A549 treated with dexamethasone at 1 μM for 4 hours (cell line): ENCODE data around the gene BOLA2B. TPM values are rescaled to one million over a fixed set of nuclear protein-coding genes. Genes with fewer than 3 reads are reported as not detected.

ENCODE experiments used
- total RNA-seq: library from RNA; stranded (reverse); fragments of 200-300 nt; extraction: Qiagen RNA extraction; gene quantifications from 5 replicates; pipeline ENCODE4 v1.2.3, GENCODE V29; 2022

Gene BOLA2B
- 145 to 190 TPM (median 152 TPM) in 5 replicates for total RNA-seq

GRCh38 chr16:30193615-30194014 lies at the start of gene BOLA2B, which contains the start of gene SLX1A:
TSS of gene BOLA2B (minus strand) at chr16:30193666. CDS start at chr16:30193595, 71 bp downstream.
TSS of gene SLX1A (plus strand) at chr16:30193875. CDS start at chr16:30194085, 210 bp downstream.

GRCh38 chr16:30199049-30199448 lies 5.6 kb upstream of the BOLA2B start, which contains the start of gene SULT1A3:
TSS of gene SULT1A3 (plus strand) at chr16:30199255. CDS start at chr16:30200729, 1,474 bp downstream.

GRCh38 chr16:30183233-30184095 lies 10.0 kb downstream of the BOLA2B start, which contains the start of gene CORO1A:
TSS of gene CORO1A (plus strand) at chr16:30183602. CDS start at chr16:30185210, 1,608 bp downstream.

Other genes with a start within 250 kb of the BOLA2B start
- gene TMEM219, start 231.6 kb downstream of the BOLA2B start, total RNA-seq: 89.3 to 94.5 TPM (median 91.1 TPM) in 5 replicates
- gene TAOK2, start 219.8 kb downstream of the BOLA2B start, total RNA-seq: 20.5 to 33.5 TPM (median 31.0 TPM) in 5 replicates
- 14.7 to 16.6 TPM (median 15.4 TPM) in 5 replicates for gene HIRIP3, start 198.0 kb downstream of the BOLA2B start, total RNA-seq
- gene INO80E, start 197.4 kb downstream of the BOLA2B start, total RNA-seq: 112 to 117 TPM (median 114 TPM) in 5 replicates
- 1.5 to 2.4 TPM (median 1.9 TPM) in 5 replicates for gene DOC2A, start 182.6 kb downstream of the BOLA2B start, total RNA-seq
- gene C16orf92, start 170.5 kb downstream of the BOLA2B start, total RNA-seq: not detected in 5 replicates
- 0.14 to 0.31 TPM (median 0.22 TPM) in 5 replicates for gene TLCD3B, start 162.4 kb downstream of the BOLA2B start, total RNA-seq
- 1,418 to 1,815 TPM (median 1,742 TPM) in 5 replicates for gene ALDOA, start 127.9 kb downstream of the BOLA2B start, total RNA-seq
- 114 to 146 TPM (median 142 TPM) in 5 replicates for gene PPP4C, start 117.7 kb downstream of the BOLA2B start, total RNA-seq
- gene TBX6, start 101.7 kb downstream of the BOLA2B start, total RNA-seq: 0.12 to 0.42 TPM (median 0.29 TPM) in 5 replicates
- 4.7 to 8.8 TPM (median 7.5 TPM) in 5 replicates for gene YPEL3, start 97.5 kb downstream of the BOLA2B start, total RNA-seq
- gene GDPD3, start 80.1 kb downstream of the BOLA2B start, total RNA-seq: 1.1 to 1.7 TPM (median 1.2 TPM) in 5 replicates
- 34.5 to 37.6 TPM (median 36.5 TPM) in 5 replicates for gene MAPK3, start 70.4 kb downstream of the BOLA2B start, total RNA-seq
- gene CORO1A, start 10.1 kb downstream of the BOLA2B start, total RNA-seq: 2.0 to 3.3 TPM (median 3.0 TPM) in 5 replicates
- 3.4 to 20.4 TPM (median 6.7 TPM) in 5 replicates for gene SLX1A, start 209 bp upstream of the BOLA2B start, total RNA-seq
- 3.1 to 8.8 TPM (median 5.6 TPM) in 5 replicates for gene SULT1A3, start 5.6 kb upstream of the BOLA2B start, total RNA-seq
- gene NPIPB13, start 54.8 kb upstream of the BOLA2B start, total RNA-seq: 1.7 to 3.4 TPM (median 2.9 TPM) in 5 replicates
- 63.4 to 68.7 TPM (median 64.9 TPM) in 5 replicates for gene CD2BP2, start 161.6 kb upstream of the BOLA2B start, total RNA-seq
- 19.6 to 32.4 TPM (median 31.4 TPM) in 5 replicates for gene TBC1D10B, start 176.8 kb upstream of the BOLA2B start, total RNA-seq
- 0.41 to 0.97 TPM (median 0.53 TPM) in 3 of 5 replicates, not detected in the others for gene MYL11, start 181.1 kb upstream of the BOLA2B start, total RNA-seq
- 0.87 to 2.8 TPM (median 2.3 TPM) in 5 replicates for gene SEPTIN1, start 188.9 kb upstream of the BOLA2B start, total RNA-seq
- gene ZNF48, start 201.8 kb upstream of the BOLA2B start, total RNA-seq: 11.5 to 13.9 TPM (median 13.3 TPM) in 5 replicates
- 3.2 to 4.3 TPM (median 4.2 TPM) in 5 replicates for gene ZNF771, start 213.9 kb upstream of the BOLA2B start, total RNA-seq
- 98.5 to 114 TPM (median 109 TPM) in 5 replicates for gene DCTPP1, start 236.4 kb upstream of the BOLA2B start, total RNA-seq